ENCODE measurements around the gene SHTN1. TPM values are rescaled to one million over a fixed set of nuclear protein-coding genes. Genes with fewer than 3 reads are reported as not detected.

Gene SHTN1
- total and polyA plus RNA-seq, 10 of the 15 experiments (the other 5 are each of a cell fraction or from before 2014, with no cell fraction given): 0.79 to 4.0 (median 2.0) TPM

DNA sequence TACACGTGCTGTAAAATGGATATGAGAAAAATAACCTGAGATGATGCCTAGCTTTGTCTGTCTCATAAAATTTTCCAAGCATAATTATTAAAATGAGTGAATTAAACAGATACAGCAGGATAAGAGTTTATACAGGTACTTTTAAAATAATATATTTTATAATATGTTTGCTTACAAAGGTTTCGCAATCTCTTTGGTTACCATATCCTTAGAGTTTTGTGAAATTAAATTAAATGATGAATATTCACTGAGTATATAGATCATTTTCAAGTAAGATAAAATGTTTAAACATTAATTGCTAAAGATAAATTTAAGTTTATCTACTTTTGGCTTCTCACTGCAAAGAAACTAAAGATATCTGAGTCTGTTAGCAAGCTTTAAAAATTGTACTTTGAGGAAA is 11.4 kb downstream of the SHTN1 start:
- ChIA-PET POLR2A (no interaction called here), RAD21 (ENCODE audit: unreplicated experiment) (no interaction called here), SMC1A (ENCODE audit: uncharacterized antibody, unreplicated experiment) (no interaction called here), CTCF (no interaction called here)
- no TSS peak for BruUV-seq (replicated peaks)
- no peak for DNase-seq (ENCODE audit: low read depth, low spot score)
- H3K4me3 ChIP-seq: no peak overlapping the region
- no peaks in the 10 kb centered on the region for H3K4me1 ChIP-seq (ENCODE audit: control insufficient read depth, insufficient read depth, low read length)
- intact Hi-C loops (cut with micrococcal nuclease; ENCODE audit: unreplicated experiment) (loop anchor here (10.0 kb wide), 1 partner anchor 181 kb away; no protein-coding TSS in a partner anchor), in situ Hi-C loops (cut with MboI) (no loop called here)
- no peak overlapping the region for H3K9ac ChIP-seq (ENCODE audit: control insufficient read depth, insufficient read depth, low read length)
- FAIRE-seq: no peak
- H3K4me2 ChIP-seq (ENCODE audit: control insufficient read depth, insufficient read depth): no peak overlapping the region
- no peak overlapping the region for H3K27ac ChIP-seq (ENCODE audit: control insufficient read depth, insufficient read depth)
- no peaks in the 10 kb centered on the region for H4K20me1 ChIP-seq (ENCODE audit: control insufficient read depth, insufficient read depth)
- H2AFZ ChIP-seq (ENCODE audit: control insufficient read depth, low read depth, low read length): no peak overlapping the region
- no peaks in the 10 kb centered on the region for H3K36me3 ChIP-seq (ENCODE audit: control insufficient read depth in 2 of 2, insufficient read depth in 2 of 2, low read length in 1 of 2)
- no peaks in the 10 kb centered on the region for H3K79me2 ChIP-seq (ENCODE audit: control insufficient read depth, insufficient read depth, low read length)
- H3K9me3 ChIP-seq (replicated peaks; ENCODE audit: control insufficient read depth, insufficient read depth, low read length): no peaks in the 10 kb centered on the region
- 68% methylated on average over 2 of the region's 2 CpGs for WGBS (ENCODE audit: insufficient coverage, insufficient replicate concordance, low lambda C conversion rate, missing lambda C conversion rate)
- H3K27me3 ChIP-seq (replicated peaks in 1 of 2; ENCODE audit: control insufficient read depth in 2 of 2, insufficient read depth in 2 of 2, low read length in 1 of 2): peaks cover 0 to 3% of the 10 kb centered on the region in 2 experiments; a peak in 1 of 4 replicates
- ATAC-seq: no peak
- TF ChIP-seq, protein P1, sequence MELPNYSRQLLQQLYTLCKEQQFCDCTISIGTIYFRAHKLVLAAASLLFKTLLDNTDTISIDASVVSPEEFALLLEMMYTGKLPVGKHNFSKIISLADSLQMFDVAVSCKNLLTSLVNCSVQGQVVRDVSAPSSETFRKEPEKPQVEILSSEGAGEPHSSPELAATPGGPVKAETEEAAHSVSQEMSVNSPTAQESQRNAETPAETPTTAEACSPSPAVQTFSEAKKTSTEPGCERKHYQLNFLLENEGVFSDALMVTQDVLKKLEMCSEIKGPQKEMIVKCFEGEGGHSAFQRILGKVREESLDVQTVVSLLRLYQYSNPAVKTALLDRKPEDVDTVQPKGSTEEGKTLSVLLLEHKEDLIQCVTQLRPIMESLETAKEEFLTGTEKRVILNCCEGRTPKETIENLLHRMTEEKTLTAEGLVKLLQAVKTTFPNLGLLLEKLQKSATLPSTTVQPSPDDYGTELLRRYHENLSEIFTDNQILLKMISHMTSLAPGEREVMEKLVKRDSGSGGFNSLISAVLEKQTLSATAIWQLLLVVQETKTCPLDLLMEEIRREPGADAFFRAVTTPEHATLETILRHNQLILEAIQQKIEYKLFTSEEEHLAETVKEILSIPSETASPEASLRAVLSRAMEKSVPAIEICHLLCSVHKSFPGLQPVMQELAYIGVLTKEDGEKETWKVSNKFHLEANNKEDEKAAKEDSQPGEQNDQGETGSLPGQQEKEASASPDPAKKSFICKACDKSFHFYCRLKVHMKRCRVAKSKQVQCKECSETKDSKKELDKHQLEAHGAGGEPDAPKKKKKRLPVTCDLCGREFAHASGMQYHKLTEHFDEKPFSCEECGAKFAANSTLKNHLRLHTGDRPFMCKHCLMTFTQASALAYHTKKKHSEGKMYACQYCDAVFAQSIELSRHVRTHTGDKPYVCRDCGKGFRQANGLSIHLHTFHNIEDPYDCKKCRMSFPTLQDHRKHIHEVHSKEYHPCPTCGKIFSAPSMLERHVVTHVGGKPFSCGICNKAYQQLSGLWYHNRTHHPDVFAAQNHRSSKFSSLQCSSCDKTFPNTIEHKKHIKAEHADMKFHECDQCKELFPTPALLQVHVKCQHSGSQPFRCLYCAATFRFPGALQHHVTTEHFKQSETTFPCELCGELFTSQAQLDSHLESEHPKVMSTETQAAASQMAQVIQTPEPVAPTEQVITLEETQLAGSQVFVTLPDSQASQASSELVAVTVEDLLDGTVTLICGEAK (IDR thresholded peaks at IDR 0.05; ENCODE audit: borderline replicate concordance): no peak
- no peak for TF ChIP-seq RAD51 (IDR thresholded peaks at IDR 0.05)
- no peak for TF ChIP-seq EP300 (IDR thresholded peaks at IDR 0.05; ENCODE audit: borderline replicate concordance in 1 of 2, control insufficient read depth in 1 of 2, low read depth in 2 of 2, low read length in 2 of 2)
- no peak for TF ChIP-seq PKNOX1 (IDR thresholded peaks at IDR 0.05)
- TF ChIP-seq ZNF687 (IDR thresholded peaks at IDR 0.05): no peak
- TF ChIP-seq MTA2 (IDR thresholded peaks at IDR 0.05; ENCODE audit: low read depth): no peak
- TF ChIP-seq TAF1 (IDR thresholded peaks at IDR 0.05; ENCODE audit: borderline replicate concordance, low read depth, low read length): no peak
- TF ChIP-seq TARDBP (IDR thresholded peaks at IDR 0.05; ENCODE audit: borderline replicate concordance): no peak
- TF ChIP-seq TCF7 (IDR thresholded peaks at IDR 0.05; ENCODE audit: borderline replicate concordance): no peak
- no peak for TF ChIP-seq SMARCA5 (IDR thresholded peaks at IDR 0.05)
- TF ChIP-seq, protein P2, sequence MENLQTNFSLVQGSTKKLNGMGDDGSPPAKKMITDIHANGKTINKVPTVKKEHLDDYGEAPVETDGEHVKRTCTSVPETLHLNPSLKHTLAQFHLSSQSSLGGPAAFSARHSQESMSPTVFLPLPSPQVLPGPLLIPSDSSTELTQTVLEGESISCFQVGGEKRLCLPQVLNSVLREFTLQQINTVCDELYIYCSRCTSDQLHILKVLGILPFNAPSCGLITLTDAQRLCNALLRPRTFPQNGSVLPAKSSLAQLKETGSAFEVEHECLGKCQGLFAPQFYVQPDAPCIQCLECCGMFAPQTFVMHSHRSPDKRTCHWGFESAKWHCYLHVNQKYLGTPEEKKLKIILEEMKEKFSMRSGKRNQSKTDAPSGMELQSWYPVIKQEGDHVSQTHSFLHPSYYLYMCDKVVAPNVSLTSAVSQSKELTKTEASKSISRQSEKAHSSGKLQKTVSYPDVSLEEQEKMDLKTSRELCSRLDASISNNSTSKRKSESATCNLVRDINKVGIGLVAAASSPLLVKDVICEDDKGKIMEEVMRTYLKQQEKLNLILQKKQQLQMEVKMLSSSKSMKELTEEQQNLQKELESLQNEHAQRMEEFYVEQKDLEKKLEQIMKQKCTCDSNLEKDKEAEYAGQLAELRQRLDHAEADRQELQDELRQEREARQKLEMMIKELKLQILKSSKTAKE (IDR thresholded peaks at IDR 0.05; ENCODE audit: low read depth, poor library complexity, severe bottlenecking): no peak
- TF ChIP-seq CBX5 (IDR thresholded peaks at IDR 0.05; ENCODE audit: low read depth): no peak
- TF ChIP-seq DPF2 (IDR thresholded peaks at IDR 0.05): no peak
- no peak for TF ChIP-seq SREBF1 (IDR thresholded peaks at IDR 0.05; ENCODE audit: low read length)

All from GM12878 (cell line).